HPDE6-E6E7 (cell line): ENCODE measurements around the gene ZKSCAN3.
A peak's percentile ranks its signal among the peaks of the same experiment; 100 is the strongest.
"Not testable (repeated sequence)": the region's sequence is repeated elsewhere in the genome, so short reads cannot be mapped to it uniquely, and the experiment has no call there.

Experiments
- DNase-seq: peaks from one replicate; pipeline ENCODE4 v3.0.0; 2011; ENCODE audit warnings: missing footprints; ENCODE audit errors: extremely low spot score

Gene ZKSCAN3

DNA sequence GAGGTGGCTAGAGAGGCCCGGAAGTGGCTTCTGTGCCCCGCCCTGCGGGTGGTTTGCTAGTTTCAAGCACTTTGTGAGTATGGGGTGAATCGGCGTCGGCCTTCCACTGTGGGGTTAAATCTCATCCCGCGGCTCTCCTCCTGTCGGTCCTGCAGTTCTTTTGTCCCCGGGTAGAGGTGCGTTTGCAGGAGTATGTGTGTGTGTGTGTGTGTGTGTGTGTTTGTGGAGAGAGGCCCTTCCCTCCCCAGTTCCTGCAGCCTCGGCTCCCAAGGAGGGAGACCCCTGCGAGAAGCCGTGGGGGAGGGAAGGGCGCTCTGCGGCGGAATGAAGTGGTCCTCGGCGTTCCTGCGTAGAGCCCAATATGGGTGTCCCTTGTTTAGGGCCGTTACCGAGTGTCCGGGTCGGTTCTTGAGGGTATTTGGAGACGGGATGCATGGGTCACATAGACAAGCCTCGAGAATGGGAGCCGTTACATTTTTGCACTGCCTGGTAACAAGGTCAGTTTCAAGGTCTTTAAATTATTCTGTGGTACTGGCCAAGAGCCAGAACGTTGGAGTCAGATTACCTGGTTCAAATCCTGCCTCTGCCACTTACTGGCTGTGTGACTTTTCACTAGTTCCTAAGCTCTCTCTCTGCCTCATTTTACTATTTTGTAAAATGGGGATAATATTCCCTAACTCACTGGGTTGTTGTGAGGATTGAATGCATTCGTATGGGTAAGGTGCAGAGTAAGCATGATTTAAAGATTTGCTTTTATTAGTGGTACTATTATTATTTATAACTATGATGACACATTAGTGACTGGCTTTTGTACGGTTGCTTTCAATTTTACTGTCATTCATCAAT is at the start of gene ZKSCAN3:
Gene ZKSCAN3, plus strand, starts transcription at position 56 of the 846 bp plus-strand sequence. CDS start 9,640 bp downstream, outside the sequence.
- peak; percentile 64 for DNase-seq

DNA sequence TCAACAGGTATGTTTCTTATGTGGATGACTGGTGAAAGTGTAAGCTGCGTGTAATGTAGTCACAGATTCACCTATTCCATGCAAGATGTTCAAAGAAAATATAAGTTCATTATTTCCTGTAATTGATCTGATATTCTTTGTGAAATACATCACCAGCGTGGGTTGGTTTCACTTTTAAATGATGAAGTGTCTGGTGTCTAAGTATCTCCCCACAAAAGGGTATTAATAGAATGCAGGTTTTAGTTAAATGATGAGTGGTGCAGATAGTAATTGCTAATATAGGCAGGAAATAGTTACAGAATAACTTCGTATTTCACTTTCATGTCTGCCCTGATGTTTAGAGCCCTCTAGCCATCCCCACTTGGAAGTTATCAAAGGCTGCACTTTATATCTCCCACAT is 46.2 kb upstream of the ZKSCAN3 start:
- no peak for DNase-seq

DNA sequence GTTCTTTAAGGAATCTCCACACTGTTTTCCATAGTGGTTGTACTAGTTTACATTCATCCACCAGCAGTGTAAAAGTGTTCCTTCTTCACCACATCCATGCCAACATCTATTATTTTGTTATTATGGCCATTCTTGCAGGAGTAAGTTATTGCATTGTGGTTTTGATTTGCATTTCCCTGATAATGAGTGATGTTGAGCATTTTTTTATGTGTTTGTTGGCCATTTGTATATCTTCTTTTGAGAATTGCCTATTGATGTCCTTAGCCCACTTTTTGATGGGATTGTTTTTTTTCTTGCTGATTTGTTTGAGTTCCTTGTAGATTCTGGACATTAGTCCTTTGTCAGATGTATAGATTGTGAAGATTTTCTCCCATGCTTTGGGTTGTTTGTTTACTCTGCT is 43.4 kb upstream of the ZKSCAN3 start:
- not testable (repeated sequence) for DNase-seq

DNA sequence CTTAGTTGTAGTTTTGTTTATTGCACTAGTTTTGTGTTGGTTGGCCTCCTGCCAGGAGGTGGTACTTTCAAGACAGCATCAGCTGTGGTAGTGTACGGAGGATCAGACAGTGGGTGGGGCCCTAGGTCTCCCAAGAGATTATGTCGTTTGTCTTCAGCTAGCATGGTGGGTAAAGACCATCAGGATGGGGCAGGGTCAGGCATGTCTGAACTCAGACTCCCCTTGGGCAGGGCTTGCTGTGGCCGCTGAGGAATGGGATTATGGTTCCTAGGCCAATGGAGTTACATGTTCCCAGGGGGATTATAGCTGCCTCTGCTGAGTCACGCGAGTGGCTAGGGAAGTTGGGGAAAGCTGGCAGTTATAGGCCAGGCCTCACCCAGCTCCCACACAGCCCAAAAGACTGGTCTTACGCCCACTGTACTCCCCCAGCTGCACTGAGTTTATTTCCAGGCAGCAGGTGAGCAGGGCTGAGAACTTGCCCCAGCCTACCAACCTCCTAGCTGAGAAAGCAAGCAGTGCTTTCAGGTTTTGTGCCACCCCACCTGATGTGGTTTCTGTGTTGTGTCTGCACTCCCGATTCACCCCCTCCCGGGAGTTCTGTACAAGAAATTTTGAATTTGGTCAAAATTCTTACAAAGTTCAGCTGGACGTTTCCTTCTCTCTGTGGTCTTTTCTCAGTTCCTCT is 38.5 kb upstream of the ZKSCAN3 start:
- DNase-seq = no peak

DNA sequence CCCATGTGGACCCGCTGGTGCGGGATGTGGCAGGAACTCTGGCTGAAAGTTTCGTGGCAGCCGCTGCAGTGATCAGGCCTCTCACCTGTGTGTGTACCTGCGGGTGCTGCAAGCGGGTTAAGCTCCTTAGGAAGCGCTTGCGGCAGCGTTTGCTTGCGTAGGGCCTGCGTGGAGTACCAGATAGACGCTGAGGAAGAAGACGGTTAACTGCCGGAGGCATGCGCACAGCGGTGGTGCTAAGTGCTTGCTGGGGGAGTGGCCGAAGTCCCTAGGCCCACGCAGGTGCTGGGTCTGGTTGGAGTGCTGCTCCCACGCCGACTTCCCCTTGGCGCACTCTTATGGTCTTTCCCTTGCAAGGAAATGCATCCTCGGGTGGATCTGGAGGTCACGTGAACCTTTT is 36.8 kb upstream of the ZKSCAN3 start:
- DNase-seq = no peak

DNA sequence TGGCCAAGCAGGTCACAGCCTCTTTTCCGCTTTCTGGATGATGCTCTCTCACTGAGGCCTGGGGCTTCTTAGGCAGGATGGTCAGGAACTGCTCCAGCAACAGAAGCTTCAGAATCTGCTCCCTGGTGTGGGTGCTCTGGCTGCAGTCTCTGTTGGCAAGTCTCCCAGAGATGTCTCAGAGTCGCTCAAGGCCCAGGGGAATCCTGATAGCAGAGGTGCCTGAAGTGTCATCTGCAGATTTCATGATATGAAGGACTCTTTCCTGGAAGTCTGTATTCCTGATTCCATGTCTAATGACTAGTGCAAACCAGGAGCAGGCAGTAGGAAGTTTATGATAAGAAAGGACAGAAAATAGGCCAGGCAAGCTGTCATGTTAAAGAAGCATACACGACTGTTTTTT is 34.1 kb upstream of the ZKSCAN3 start:
- no peak for DNase-seq

DNA sequence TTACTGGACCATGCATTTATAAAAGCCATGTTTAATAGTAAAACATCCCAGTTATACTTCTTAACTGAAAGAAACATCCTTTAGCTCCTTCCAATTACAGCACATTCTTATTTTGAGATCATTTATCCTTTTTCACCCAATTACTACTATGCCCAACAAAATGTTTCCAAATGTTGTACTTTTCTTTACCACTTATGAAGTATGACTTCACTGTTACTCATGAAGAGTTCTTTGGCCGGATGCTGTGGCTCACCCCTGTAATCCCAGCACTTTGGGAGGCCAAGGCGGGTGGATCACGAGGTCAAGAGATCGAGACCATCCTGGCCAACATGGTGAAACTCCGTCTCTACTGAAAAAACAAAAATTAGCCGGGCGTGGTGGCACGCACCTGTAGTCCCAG is 31.9 kb upstream of the ZKSCAN3 start:
- not testable (repeated sequence) for DNase-seq

DNA sequence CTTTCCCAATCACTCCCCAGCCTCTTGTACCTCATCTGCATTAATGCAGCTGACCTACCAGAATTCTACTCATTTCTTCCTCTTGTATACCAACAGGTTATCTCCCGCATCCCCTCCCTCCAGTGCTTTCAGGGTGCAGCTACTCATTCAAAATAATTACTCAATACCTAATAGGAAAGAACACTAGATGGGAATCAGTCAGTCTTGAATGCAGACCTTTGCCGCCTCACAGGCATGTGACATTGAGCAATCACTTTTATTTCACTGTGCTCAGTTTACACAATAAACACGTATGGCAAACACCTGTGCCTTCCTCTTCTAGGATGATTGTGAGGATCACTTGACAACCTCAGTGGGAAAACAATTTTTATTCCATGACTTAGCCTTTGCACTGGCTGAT is 27.1 kb upstream of the ZKSCAN3 start:
- no peak for DNase-seq

DNA sequence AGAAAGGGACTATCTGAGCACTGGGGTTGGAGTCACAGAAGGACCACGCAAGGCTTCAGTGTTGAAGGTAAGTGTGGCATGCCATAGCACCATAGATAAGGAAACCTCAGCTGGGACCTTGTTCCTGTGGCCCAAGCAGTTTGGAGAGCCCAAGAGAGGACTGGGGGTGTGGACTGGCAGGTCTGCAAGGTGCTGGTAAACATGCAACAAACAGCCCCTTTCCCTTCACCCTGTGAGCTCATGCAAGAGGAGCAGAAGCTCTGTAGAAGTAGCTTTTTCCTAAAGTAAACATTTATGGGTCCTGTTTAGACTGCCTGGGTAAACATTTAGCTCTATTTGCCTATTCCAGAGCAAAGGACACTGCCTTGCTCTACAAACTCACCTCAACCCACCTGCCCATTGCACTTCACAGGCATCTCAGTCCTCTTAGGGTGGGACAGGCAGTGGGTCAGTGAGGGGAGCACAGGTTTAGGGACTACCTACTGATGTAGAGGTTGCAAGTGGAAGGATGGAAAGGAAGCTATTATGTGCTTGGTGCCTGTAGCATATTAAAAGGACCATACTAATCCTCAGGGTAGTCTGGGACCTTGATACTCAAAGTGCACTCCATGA is 25.8 kb upstream of the ZKSCAN3 start:
- DNase-seq = no peak

DNA sequence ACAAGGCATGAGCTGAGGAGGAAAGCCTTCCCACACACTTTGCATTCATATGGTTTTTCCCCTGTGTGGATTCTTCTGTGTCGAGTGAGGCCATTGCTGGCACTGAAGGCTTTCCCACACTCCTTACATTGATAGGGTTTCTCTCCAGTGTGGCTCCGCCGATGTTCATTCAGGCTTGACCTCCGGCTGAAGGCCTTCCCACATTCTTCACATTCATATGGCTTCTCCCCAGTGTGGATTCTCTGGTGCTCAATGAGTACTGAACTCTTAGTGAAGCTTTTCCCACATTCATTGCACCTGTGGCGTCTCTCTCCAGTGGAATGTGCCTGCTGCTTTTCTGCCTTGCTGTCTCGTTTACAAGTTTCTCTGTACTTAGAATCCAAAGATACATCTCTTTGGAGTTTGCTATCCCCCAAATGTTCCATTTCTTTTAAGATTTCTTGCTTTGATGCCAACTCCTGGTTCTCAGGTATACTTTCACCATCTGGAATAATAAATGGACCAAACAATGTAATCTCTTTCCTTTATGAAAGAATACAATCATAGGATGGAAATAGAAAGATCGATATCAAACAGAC is 23.3 kb upstream of the ZKSCAN3 start:
- DNase-seq = no peak

DNA sequence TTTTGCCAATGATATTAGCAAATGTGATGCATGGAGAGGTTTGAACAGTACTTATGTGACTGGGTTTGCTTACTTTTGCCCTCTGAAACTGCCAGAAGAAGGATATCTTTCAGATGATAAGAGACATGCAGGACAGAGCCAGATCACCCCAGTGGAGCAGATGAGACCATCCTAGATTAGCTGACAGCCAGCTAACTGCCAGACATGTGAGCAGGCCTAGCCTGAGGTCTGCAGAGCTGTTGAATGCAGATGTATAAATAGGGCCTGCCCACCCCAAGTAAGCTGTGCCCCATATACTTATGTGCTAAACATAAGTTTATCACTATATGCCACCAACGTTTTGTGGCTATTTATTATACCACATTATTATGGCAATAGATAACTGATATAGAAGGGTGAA is 19.7 kb upstream of the ZKSCAN3 start:
- DNase-seq = no peak

DNA sequence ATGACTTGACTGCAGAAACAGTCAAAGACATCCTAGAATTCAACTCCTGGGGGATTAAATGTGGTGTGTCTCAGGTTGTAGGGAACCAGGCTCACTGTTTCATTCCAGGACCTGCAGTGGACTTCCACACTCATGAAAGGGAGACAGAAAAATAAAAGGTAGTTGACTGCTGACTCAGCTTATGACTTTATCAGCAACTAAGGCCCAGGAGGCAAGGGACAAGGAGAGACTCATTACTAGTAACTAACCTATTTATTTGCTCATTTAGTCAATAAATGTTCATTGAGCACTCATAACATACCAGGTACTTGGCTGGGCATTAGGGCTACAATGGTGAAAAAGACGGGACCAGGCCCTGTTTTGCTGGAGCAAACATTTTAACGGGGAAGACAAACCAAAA is 16.7 kb upstream of the ZKSCAN3 start:
- DNase-seq = no peak

DNA sequence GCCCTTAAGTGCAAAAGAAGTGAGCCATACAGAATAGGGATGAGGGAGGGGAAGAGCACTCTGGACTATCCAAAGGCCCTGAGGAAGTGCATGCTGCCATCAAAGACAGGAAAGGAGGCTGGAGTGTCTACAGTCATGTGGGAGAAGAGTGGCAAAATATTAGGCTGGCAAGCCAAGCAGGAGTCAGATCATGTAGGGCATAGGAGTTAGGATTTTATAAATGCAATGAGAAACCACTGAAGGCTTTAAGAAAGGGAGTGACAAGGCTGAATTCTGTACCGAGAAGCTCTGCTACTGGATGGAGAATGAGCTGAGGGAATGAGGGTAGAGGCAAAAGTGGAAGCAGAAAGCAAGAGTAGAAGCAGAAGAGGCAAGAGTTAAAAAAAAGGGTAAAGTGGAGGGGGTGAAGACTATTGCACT is 16.1 kb upstream of the ZKSCAN3 start:
- DNase-seq = no peak

DNA sequence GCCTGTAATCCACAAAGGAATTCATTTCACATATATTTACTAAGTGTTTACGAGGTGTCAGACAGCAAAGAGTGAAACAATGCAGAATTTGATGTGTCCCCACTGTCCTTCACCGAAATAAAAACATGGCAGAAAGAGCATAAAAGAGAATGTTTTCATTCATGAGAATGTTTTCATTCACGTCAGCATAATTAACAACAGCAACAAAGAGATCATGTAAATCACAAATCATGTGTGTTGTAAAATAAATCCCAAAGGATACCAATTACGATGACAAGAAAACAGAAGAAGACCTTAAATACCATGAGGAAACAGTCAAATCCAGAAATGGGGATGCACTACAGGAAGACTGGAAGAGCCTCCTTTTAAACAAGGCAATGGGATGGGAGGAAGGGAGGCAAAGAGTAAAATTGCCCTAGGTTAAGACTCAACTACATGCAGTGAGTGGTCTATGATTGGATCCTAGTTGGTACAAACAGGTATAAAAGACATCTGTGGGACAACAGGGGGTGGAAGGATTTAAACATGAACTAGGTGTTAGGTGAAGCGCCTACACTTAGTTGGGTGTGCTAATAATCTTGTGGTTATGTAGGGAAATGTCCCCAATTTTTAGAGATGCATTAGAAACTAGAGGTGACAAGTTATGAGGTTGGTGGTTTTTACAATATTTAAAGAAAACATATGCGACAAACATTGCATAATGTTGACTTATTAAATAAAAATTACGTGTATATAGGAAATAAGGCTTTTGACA is 15.3 kb upstream of the ZKSCAN3 start:
- DNase-seq = no peak

DNA sequence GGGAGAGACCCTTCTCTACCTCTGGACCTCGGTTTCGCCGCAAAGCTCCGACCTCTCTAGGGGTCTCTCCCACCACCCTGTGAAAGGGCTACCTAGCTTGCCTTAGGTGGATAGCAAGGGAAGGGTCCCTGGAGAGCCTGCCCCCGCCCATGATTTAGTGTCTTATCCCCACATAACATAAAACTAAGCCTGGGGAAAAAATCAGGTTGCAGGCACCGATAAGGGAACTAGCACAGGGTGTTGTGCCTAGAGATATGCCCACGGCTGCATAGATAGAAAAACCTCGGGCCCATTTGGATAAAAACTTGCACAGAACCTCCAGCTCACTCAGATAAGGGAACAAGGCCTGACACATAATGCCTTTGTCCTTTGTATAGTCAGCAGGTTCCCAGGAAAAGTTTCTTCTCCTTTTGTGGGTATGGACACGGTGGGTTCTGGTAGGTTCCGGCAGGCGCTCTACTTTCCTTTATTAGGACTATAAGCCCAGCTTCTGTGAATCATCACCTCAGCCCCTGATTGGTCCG is 14.6 kb upstream of the ZKSCAN3 start:
- no peak for DNase-seq

DNA sequence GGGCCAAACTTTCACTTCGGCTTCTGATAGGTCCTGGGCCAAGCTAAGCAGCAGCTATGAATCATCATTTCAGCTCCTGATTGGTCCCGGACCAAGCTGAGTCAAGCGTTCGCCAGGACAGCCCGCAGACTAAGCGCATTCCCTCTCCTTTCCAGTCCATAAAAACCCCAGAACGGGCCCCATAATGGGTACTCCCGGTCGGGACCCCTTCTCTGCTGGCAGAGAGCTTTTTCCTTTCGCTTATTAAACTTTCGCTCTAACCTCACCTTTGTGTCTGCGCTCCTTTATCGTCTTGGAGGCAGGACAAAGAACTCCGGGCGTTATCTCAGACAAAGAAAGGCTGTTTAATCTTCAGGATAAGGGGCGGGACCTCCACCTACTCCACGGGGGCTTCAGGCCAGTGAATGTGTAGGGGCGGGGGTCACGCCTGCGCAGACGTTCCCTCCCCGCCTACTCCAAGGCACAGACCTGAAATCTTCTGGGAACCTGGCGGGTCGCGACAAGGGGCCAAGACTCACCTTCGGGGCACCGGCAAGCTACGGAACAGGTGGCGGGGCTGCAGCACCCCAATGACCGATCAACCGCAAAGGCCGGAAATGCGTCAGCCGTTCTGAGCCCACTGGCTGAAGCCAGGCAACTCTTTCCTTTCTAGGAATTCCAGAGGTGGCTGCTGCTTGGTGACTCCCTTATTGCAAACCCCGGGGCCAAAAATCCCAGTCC is 14.0 kb upstream of the ZKSCAN3 start, which contains the start of gene ZSCAN31:
Gene ZSCAN31, minus strand, starts transcription at position 585 of the 720 bp plus-strand sequence. CDS start 6,465 bp downstream, outside the sequence.
- DNase-seq = peak; percentile 92

DNA sequence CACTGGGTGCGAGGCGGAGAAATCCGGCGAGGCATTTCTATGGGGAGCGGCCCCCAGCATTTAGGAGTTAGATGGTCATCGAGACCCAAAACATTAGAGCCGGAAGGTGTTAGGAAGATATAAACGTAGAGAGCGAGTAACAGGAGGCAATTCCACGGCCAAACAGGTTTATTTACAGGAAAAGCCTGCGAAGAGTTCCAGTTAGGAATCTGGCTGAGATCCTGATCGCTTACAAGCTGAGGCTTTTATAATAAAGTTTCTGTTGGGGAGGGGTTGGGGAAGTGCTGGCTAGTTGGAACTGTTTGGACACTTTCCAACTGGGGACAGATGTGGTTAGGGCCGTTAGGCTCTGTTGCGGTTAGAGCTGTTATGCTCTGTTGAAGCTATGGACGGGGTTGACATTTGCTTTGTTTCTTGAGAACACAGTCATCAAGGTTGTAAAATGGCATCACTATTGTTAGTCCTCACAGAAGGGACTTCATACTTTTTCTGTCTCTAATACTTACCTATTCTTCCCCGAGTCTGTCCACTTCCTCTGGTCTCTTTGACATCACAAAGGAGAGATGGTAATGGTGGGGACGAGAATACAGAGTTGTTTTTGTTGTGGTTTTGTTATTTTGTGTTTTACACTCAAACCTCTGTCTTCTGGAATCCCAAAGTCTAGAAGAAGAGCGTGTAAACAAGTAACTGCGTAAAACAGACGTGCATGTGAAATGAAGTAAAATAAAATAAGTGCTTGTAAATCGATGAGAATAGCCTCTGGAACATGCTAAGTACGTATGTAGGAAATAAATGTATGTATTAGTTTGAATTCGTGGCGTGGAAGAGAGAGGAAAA is 13.2 kb upstream of the ZKSCAN3 start:
- no peak for DNase-seq

DNA sequence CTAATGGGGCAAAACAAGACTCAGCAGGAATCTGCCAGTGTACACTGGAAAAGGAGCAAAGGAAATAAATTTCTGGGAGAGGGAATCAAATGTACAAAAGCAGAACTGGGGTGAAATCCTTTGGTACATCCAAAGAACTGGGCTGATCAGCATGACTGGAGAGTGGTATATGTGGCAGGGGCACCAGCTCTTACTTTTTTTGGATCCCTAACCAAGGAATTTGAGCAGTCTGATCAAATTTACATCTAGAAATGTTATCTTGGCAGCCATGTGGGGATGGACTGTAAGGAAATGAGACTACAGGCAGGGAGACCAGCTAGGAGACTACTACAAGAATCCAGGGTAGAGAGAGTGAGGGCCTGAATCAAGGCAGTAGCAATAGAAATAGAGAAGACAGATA is 12.6 kb upstream of the ZKSCAN3 start:
- no peak for DNase-seq

DNA sequence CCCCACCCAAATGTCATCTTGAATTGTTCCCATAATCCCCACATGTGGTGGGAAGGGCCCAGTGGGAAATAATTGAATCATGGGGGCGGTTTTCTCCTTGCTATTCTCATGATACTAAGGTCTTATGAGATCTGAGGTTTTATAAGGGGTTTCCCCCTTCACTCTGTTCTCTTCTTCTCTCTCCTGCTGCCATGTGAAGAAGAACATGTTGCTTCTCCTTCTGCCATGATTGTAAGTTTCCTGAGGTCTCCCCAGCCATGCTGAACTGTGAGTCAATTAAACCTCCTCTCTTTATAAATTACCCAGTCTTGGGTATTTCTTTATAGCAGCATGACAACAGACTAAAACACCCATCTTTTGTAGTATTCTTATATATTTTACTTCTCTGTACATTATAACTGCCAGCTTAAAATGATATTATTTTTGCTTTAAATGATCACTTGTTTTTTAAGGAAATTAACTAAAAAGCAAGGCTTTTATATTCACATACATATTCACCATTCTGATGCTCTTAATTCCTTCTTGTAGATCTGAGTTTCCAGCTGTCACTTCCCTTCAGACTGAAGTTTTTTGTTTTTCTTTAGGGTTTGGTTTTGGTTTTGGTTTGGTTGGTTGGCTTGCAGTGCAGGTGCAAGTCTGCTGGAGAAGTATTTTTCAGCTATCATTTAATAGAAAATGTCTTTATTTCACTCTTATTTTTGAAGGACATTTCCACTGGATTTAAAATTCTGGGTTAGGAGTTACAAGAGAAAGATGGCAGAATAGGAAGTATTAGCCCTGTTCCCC is 9.2 kb upstream of the ZKSCAN3 start:
- DNase-seq = no peak
